Urothelium cell line (cell line): ENCODE data around the gene SH3PXD2A.
A peak's percentile ranks its signal among the peaks of the same experiment; 100 is the strongest.

Experiments used
- DNase-seq: peaks from one replicate; pipeline ENCODE4 v3.0.0; 2011; ENCODE audit warnings: low spot score, mixed read lengths
- FAIRE-seq: peaks from 2 replicates; lab custom pipeline; 2011; peaks lifted over from hg19 to GRCh38; lab: Jason Lieb, UNC

SH3PXD2A gene

GRCh38 chr10:103712898-103713498 lies 142.4 kb downstream of the SH3PXD2A start:
- FAIRE-seq (no peak), DNase-seq (peak; percentile 77)

GRCh38 chr10:103712146-103712545 lies 143.2 kb downstream of the SH3PXD2A start:
- DNase-seq (no peak), FAIRE-seq (no peak)

DNA sequence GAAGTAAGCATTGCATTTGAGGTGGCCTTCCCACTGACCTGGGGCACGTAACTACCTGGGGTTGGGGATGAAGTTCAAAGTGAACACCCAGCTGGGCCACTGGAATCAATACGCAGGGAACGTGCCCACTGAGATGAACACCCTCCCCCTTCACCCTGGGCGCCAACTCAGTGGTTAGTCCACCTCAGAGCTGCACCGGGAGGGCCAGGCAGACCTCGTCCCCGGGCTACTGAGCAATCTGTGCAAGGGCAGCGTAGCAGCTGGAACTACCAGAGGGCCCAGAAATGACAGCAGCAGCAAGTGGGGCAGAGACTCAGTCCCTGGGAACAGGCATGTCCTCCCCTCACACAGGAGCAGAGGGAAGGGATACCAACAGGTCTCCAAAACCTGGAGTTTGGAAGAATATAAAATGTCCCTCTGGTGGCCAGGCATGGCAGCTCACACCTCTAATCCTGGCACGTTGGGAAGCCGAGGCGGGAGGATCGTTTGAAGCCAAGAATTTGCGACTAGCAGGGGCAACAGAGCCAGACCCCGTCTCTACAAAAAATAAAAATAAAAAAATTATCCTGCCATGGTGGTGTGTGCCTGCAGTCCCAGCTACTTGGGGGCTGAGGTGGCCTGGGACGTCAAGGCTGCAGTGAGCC lies 143.9 kb downstream of the SH3PXD2A start:
- DNase-seq (no peak), FAIRE-seq (peak; percentile 23)

- FAIRE-seq (no peak), DNase-seq (no peak)
These were observed 144.9 kb downstream of the SH3PXD2A start for GRCh38 chr10:103710490-103710889.

- FAIRE-seq, result no peak
- peak; percentile 57 for DNase-seq
These were observed 145.9 kb downstream of the SH3PXD2A start for GRCh38 chr10:103709341-103709920.

GRCh38 chr10:103708627-103709288 lies 146.6 kb downstream of the SH3PXD2A start:
- FAIRE-seq (no peak), DNase-seq (no peak)

- FAIRE-seq (peak; percentile 62), DNase-seq (no peak)
These were observed 147.3 kb downstream of the SH3PXD2A start for GRCh38 chr10:103707956-103708626.

DNA sequence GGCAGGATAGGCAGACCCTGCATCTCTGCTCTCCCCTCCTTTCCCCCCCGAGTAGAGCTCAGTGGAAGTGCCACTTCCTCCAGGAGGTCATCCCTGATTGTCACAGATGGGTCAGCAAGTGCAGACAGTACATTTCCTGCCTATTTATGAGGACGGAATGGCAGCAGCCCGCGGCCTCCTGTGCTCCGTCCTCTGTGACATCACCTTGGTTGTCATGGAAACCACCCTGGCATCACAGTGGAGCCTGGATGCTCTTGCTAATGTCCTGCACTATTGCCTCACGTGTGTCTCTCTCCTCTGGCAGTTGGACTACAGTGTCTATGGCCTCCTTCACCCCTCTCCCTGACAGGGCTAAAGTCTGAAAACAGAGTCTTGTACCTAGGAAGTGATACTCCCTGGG lies 148.6 kb downstream of the SH3PXD2A start:
- DNase-seq (no peak), FAIRE-seq (no peak)

- FAIRE-seq (no peak), DNase-seq (no peak)
These were observed 149.3 kb downstream of the SH3PXD2A start for GRCh38 chr10:103706047-103706446.

DNA sequence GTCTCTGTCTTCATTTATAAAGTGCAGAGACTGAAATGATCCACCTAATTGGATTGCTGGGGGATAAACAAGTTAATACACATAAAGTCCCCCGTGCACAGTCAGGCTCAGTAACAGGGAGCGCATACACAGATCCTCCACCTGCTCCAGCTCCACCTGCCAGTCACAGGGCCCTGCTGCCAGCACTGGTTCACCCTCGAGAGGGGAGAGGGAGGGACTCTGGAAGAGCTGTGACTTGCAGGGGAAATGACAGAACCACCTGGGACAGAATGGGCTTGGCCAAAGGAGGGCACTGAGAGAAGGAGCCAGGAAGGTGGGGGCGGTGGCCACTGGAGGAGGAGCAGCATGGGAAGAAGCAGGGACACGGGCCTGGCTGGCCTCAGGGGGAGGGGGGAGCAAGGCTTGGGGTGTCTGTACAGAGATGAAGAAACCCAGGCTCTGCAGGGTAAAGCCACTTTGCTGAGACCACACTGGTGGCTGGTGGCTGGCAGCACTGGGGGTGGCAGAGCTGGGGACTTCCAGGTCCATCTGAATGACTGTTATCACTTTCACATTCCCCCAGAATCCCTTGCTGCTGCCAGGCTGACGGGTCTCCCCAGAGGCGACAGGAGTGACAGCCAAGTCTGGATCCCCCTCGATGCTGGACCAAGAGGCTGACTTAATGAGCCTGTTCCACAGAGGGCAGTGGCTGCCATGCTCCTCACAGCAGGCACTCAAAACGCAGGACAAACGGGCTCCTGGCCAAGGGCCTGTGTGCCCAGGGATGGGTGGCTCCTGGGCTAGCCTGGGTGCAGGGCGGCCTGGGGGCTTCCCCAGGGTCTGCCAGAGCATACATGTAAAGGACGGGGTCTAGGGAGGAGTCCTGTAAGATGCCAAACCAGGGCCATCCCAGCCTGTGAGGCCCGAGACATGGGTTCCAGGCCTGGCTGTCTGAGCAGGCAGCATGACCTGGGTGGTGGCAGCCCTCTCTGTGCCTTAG lies 151.1 kb downstream of the SH3PXD2A start:
- DNase-seq (no peak), FAIRE-seq (no peak)

DNA sequence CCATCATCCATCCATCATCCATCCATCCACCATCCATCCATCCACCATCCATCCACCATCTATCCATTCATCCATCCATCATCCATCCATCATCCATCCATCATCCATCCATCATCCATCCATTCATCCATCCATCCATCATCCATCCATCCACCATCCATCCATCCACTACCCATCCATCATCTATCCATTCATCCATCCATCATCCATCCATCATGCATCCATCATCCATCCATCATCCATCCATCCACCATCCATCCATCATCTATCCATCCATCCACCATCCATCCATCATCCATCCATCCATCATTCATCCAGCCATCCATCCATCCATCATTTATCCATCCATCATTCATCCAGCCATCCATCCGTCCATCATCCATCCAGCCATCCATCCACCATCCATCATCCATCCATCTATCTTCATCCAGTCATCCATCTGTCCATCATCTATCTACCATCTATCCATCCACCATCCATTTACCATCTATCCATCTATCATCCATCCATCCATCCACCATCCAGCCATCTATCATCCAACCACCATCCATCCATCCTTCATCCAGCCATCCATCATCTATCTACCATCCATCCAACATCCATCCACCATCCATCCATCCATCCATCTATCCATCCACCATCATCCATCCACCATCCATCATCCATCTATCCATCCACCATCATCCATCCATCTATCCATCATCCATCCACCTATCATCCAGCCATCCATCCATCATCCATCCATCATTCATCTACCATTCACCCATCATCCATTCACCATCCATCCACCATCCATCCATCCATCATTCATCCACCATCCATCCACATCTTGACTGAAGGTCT lies 153.8 kb downstream of the SH3PXD2A start:
- FAIRE-seq (peak; percentile 99), DNase-seq (no peak)

DNA sequence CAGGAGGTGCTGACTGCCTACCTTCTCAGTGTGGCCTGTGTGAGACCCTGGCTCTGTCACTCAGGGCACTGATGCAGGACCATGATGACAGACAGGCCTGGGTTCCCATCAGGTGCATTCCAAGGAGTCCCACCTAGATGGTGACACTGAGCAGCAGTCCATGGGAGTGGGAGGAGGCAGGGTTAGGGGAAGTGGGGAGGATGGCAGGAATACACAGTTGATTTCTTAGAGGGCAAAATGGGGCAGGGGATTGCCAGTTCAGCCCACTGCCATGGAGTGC lies 155.0 kb downstream of the SH3PXD2A start:
- no peak for DNase-seq
- no peak for FAIRE-seq

DNA sequence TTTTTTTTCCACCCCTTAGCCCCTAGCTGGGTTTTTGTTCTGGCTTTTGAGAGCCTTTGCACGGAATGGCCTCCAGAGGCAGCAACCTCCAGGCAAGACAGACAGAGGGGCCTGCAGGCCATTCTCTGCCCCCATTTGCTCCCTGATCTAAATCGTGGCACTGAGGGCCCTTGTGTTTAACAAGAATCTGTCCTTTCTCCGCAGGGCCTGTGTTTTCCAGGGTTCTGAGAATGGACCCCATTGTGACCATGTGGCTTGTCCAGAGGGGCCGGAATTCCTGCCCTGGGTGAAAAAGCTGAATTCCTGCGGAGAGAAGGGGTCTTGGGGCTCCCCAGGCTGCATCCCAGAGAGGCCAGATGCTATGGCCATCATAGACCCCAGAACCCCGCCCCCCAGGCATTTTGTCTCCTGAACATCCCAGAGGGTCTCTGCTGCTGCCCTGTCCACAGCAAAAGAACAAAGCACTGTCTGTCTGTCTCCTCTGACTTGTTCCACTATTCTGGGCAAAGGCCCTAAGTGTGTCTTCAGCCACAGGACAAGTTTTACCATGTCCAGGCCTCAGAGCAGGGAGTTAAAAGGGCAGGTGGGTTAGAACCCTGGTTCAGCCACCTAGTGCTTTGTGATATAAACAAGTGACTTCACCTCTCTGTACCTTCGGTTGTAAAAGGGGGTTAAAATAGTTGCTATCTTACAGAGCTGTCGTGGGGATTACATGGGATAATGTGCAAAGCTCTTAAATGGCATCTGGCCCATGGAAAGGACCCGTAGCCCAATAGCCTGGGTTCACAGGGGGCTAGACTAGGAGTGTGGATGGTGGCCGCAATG lies 155.6 kb downstream of the SH3PXD2A start:
- FAIRE-seq, result no peak
- DNase-seq, result no peak

DNA sequence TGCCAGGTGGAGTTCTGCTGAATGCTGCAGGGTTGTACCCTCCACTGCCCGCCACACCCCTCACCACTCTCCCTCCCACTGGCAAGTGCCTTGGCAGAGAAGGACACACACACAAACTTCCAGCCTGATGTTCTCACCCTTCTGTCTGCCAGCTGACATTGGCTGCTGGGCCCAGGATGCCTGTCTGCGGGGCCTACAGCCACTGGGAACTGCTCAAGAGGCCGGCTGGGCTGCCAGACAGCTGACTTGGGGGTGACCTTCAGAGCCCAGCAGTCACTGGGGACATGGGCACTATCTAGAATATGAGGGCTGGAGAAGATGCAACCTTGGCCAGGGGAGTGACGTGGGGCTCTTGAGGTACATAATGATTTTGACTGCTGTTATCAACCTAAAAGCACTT lies 157.1 kb downstream of the SH3PXD2A start:
- FAIRE-seq (no peak), DNase-seq (no peak)

- no peak for FAIRE-seq
- DNase-seq, result no peak
These were observed 157.6 kb downstream of the SH3PXD2A start for GRCh38 chr10:103697787-103698186.

DNA sequence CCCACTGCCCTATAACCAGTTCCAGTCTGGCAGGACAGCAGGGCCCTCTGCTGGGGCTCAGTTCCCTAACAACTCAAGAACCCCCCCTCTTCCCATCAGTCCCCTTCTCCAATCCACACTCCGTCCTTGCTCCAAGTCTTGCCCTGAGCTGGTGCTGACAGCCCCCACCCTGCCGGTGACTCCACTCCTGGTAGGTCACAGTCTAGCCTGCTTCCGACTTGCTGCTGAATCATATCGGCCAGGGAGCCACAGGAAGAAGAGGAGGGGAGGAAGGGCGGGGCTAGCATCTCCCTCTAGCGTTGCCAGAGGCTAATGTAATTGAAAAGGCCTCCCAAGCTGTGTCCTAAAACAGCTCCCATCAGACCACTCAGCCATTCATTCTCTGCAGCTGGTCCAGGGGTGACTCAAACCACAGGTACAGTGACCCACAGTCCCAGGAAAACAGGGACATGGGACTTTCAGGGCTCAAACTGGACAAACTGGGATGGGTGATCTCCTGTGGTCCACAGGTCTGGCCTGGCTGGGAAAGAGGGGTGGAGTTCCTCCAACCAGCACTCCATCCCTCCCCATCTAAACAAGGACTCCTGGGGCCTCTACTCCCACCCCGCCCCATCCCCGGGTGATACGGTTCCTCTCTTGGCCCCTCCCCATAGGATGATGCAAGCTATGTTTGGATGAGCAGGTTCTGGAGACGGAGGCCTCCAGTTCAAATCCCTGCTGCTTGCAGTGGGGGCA lies 158.8 kb downstream of the SH3PXD2A start:
- FAIRE-seq (peak; percentile 94), DNase-seq (peak; percentile 96)

GRCh38 chr10:103696094-103696410 lies 159.3 kb downstream of the SH3PXD2A start:
- FAIRE-seq (no peak), DNase-seq (no peak)

- DNase-seq (no peak), FAIRE-seq (no peak)
These were observed 159.8 kb downstream of the SH3PXD2A start for GRCh38 chr10:103695584-103696005.
